GM10847 (cell line): ENCODE results near the gene XIRP1.

Experiments
- POLR2A ChIP-seq: IDR thresholded peaks from 2 replicates; pipeline ENCODE4 v1.6.1; 2011; ENCODE audit not compliant: insufficient read length; ENCODE audit errors: extremely low read depth

Gene XIRP1

GRCh38 chr3:39196034-39196433 lies 3.6 kb upstream of the XIRP1 start:
- TF ChIP-seq POLR2A = no peak

DNA sequence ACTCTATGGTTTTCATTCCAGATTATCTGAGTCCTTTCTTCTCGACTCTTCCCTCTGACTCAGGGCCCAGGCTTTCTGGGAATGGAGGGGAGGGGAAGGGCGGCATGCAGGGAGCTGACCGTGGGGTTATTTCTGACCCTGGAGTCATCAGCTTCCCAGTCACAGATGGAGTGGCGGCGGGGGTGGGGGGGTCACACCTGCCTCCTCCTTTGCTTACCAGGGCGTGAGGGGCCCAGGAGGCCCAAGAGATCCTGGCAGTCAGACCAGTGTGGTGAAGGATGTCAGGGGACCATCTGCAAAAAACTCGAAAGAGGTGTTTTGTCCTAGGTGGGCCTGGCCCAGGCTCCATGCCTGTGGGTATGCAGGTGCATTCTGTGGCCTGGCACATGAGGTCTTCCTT lies 996 bp upstream of the XIRP1 start:
- no peak for TF ChIP-seq POLR2A

DNA sequence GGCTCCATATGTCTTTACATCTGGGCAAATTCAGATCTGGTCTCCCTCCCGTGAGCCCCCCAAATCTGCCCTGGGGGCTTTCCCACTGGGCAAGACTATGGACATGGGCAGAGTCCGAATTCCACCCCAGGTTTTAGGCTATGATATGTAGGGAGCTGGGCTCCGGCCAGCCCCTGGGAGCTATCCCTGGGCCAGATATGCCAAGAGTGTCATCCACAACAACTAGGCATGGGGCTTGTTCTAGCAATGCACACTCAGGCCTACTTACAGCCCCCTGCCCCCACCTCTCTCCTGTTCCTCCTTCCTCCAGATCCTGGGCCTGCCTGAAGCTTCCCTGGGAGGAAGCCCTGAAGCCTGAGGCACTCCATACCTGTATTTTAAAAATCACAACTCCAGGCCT lies 622 bp downstream of the XIRP1 start:
- TF ChIP-seq POLR2A = no peak

DNA sequence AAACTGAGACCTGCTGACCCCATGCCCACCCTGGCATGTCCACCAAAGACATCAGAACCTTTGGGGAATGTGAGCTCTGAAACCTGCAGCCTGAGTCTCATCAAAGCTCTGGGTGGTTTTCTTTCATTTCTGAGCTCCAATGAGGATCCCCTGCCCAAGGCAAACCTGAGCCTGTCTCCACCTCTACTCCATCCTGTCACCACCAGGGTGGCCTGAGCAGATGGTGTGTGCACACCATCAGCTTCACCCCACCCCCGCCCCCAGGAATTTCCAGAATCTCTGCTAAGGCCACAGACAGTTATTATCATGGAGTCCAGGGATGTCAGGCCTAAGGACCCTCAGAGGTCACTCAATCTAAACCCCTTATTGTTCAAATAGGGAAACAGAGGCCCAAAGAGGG lies 1.3 kb downstream of the XIRP1 start:
- TF ChIP-seq POLR2A = no peak

DNA sequence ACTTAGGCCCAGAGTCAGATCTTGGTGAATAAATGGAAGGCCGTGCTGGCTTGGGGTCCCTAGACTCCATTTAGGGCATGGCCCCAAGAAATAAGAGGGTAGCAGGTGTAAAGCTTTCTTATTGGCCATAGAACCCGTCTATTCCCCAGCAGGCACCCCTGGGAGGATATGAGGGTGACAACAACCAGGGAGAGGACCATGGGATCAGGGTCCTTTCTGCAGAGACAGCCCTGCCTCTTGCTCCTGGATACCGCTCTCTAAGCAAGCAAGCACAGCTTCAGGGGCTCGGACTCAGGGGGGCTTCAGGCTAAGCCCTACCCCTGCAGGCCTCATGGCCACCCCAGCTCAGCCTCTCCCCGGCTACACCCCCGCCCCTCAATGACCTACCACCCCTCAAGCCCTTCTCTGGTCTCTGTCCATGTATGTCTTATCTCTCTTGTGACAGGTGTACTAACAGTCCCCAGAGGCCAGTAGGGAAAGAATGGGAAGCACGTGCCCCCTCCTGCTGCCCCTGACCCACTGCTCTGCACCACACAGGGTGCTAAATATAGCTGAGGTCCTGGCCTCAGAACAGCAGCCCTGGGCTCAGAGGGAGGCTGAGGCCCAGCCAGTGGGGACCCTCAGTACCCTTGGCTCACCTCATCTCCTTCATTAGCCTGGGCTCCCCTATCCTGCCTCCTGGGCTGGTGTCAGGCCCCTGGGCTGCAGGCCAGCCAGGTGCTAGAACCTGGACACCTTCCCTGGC lies 1.9 kb downstream of the XIRP1 start:
- no peak for TF ChIP-seq POLR2A

DNA sequence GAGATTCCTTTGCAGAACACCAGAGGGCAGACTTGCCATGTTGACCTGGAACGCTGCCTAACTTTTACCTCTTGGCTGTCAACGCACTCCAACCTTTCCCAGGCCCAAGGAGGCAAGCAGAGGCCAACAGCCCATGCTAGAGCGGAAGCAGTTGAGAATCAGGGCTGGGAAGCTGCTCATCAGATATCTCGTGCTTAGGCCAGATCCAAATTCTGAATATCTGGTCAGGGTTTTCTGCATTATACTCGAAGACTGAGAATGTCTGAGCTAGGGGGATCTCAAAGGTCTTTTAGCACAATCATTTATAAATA lies 2.5 kb downstream of the XIRP1 start:
- TF ChIP-seq POLR2A = no peak

DNA sequence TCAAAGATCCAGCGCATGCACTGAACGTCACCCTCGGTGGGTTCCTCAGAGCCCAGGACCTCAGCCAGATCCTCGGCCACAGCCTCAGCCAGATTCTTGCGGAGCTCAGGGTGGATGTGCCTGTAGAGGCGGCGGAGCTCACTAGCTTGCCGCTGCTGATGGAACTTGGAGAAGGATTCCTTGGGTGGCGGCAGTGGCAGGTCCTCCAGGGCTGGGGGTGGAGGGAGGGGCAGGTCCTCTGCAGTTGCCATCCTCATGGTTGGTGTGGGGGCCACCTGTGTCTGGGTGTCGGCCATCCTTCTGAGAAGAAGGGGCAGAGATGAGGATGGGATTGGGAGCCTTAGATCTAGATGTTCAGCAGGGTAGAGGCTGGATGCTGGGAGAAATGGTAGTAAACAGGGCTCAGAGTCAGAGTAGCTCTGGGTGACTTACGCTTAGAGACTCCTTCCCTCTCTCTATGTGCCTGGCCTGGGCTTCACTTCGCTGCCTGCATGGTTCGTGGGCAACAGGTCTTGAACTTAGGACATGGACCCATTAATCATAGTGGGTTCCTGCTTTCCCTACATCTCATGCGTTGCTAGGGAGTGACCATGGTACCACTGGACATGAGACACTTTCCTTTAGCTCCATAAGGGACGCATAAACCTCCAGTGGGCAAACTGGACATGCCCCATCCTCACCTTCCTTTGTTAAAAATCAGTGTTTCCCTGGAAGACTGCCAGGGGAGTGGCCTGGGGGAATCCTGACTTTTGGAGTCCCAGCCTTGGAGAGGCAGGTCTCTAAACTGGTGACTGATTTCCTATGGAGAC lies 3.0 kb downstream of the XIRP1 start:
- TF ChIP-seq POLR2A = no peak

DNA sequence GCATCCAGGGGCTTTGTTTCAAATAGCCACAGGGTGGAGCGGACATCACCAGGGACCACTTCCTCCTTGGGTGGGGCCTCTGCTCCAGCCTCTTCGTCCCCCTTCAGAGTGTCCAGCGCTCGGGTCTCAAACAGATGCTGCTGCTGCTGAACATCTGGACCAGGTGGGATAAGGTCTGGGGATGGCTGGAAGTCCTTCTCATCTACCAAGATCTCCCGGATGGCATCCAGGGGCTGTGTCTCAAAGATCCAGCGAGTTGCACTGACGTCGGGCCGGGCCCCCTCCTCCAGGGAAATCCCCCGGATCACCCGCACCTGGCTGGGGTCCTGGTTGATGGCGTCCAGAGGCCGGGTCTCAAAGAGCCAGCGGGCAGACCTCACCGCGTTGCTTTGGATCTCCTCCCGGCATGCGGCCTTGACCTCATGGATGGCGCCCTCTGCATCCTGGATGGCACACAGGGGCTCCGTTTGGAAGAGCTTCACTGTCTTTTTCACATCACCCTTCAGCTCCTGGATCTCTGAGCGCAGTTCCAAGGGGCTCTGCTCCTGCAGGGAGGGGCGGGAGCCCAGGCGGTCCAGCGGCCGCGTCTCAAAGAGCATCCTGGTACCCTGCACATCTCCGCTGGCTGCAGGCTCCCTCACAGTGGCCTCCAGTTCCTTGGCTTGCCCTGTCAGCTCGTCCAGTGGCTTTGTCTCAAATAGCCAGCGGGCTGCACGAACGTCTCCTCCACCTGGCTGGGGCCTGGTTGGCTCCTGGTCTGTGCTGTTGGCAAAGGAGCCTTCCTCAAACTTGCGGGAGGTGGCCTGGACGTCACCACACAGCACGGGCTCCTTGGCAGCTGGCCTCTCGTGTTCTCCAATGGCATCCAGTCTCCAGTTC lies 3.9 kb downstream of the XIRP1 start:
- no peak for TF ChIP-seq POLR2A

GRCh38 chr3:39187372-39188155 lies 4.8 kb downstream of the XIRP1 start:
- TF ChIP-seq POLR2A = no peak

- no peak for TF ChIP-seq POLR2A
These were observed 5.7 kb downstream of the XIRP1 start for GRCh38 chr3:39186692-39187151.

GRCh38 chr3:39185959-39186691 lies 6.3 kb downstream of the XIRP1 start:
- no peak for TF ChIP-seq POLR2A

GRCh38 chr3:39185326-39185958 lies 7.0 kb downstream of the XIRP1 start:
- no peak for TF ChIP-seq POLR2A

GRCh38 chr3:39184968-39185285 lies 7.5 kb downstream of the XIRP1 start:
- TF ChIP-seq POLR2A = no peak

GRCh38 chr3:39184081-39184967 lies 8.1 kb downstream of the XIRP1 start:
- TF ChIP-seq POLR2A = no peak
